ENCODE measurements around the gene FUT2. TPM values are rescaled to one million over a fixed set of nuclear protein-coding genes. Genes with fewer than 3 reads are reported as not detected.
"Not testable (repeated sequence)": the region's sequence is repeated elsewhere in the genome, so short reads cannot be mapped to it uniquely, and the experiment has no call there.

FUT2 gene
- polyA plus RNA-seq, 1 donor from 2014 or later = not detected

GRCh38 chr19:48686637-48687036 lies 9.1 kb upstream of the FUT2 start:
- not testable (repeated sequence) for H3F3A ChIP-seq (ENCODE audit: insufficient read depth, low read length, poor library complexity, severe bottlenecking); H3K79me2 ChIP-seq (replicated peaks; ENCODE audit: insufficient read depth, low read length); H3K4me3 ChIP-seq (ENCODE audit: low read length); H3K4me2 ChIP-seq (ENCODE audit: low read length); H3K9ac ChIP-seq (ENCODE audit: low read length); H3K9me2 ChIP-seq (ENCODE audit: insufficient read depth, low read length); H3K27ac ChIP-seq (ENCODE audit: low read length); H3K36me3 ChIP-seq (ENCODE audit: insufficient read depth, low read length); H2AFZ ChIP-seq (ENCODE audit: low read depth, low read length); H3K9me3 ChIP-seq (ENCODE audit: low read length); H3K27me3 ChIP-seq (ENCODE audit: insufficient read depth, low read depth, low read length); H4K20me1 ChIP-seq (ENCODE audit: insufficient read depth)

- no peak for TF ChIP-seq TAF1 (IDR thresholded peaks at IDR 0.05; ENCODE audit: low read depth)
- TF ChIP-seq CTCF (IDR thresholded peaks at IDR 0.05; ENCODE audit: poor library complexity, severe bottlenecking) = no peak
- TF ChIP-seq POLR2AphosphoS5 (IDR thresholded peaks at IDR 0.05) = no peak
- TF ChIP-seq RAD21 (conservative IDR thresholded peaks at IDR 0.05) = no peak
- no peak for TF ChIP-seq EP300 (conservative IDR thresholded peaks at IDR 0.05; ENCODE audit: poor library complexity, severe bottlenecking)
- TF ChIP-seq EZH2 (IDR thresholded peaks at IDR 0.05; ENCODE audit: borderline replicate concordance, insufficient read depth, low read length, poor library complexity, severe bottlenecking) = no peak
- TF ChIP-seq REST (IDR thresholded peaks at IDR 0.05; ENCODE audit: borderline replicate concordance) = no peak
- TF ChIP-seq SMC3 (conservative IDR thresholded peaks at IDR 0.05; ENCODE audit: poor library complexity) = no peak
- no peak for TF ChIP-seq MXI1 (conservative IDR thresholded peaks at IDR 0.05; ENCODE audit: poor library complexity, severe bottlenecking)
- Histone ChIP-seq H4K20me1 (ENCODE audit: insufficient read depth) (no peaks in the 10 kb centered on the region), H3K27me3 (ENCODE audit: insufficient read depth, low read depth, low read length) (no peaks in the 10 kb centered on the region), H3K4me2 (ENCODE audit: low read length) (no peak overlapping the region), H2AFZ (ENCODE audit: low read depth, low read length) (no peak overlapping the region), H3K27ac (ENCODE audit: low read length) (no peak overlapping the region), H3K36me3 (ENCODE audit: insufficient read depth, low read length) (no peaks in the 10 kb centered on the region), H3K9ac (ENCODE audit: low read length) (no peak overlapping the region), H3K9me3 (ENCODE audit: low read length) (no peaks in the 10 kb centered on the region), H3K9me2 (ENCODE audit: insufficient read depth, low read length) (no peaks in the 10 kb centered on the region), H3K79me2 (replicated peaks; ENCODE audit: insufficient read depth, low read length) (no peaks in the 10 kb centered on the region), H3F3A (ENCODE audit: insufficient read depth, low read length, poor library complexity, severe bottlenecking) (no peaks in the 10 kb centered on the region), H3K4me3 (ENCODE audit: low read length) (no peak overlapping the region)
Measured at GRCh38 chr19:48687776-48688175, 8.0 kb upstream of the FUT2 start.

GRCh38 chr19:48689449-48689848 lies 6.3 kb upstream of the FUT2 start:
- Histone ChIP-seq H3K9me3 (ENCODE audit: low read length) (no peaks in the 10 kb centered on the region), H3K4me3 (ENCODE audit: low read length) (no peak overlapping the region), H3K36me3 (ENCODE audit: insufficient read depth, low read length) (no peaks in the 10 kb centered on the region), H4K20me1 (ENCODE audit: insufficient read depth) (no peaks in the 10 kb centered on the region), H3K9me2 (ENCODE audit: insufficient read depth, low read length) (no peaks in the 10 kb centered on the region), H3K9ac (ENCODE audit: low read length) (no peak overlapping the region), H3F3A (ENCODE audit: insufficient read depth, low read length, poor library complexity, severe bottlenecking) (no peaks in the 10 kb centered on the region), H3K27me3 (ENCODE audit: insufficient read depth, low read depth, low read length) (no peaks in the 10 kb centered on the region), H3K4me2 (ENCODE audit: low read length) (no peak overlapping the region), H3K79me2 (replicated peaks; ENCODE audit: insufficient read depth, low read length) (no peaks in the 10 kb centered on the region), H2AFZ (ENCODE audit: low read depth, low read length) (no peak overlapping the region), H3K27ac (ENCODE audit: low read length) (no peak overlapping the region)
- TF ChIP-seq TAF1 (IDR thresholded peaks at IDR 0.05; ENCODE audit: low read depth) (no peak), REST (IDR thresholded peaks at IDR 0.05; ENCODE audit: borderline replicate concordance) (no peak), EP300 (conservative IDR thresholded peaks at IDR 0.05; ENCODE audit: poor library complexity, severe bottlenecking) (no peak), EZH2 (IDR thresholded peaks at IDR 0.05; ENCODE audit: borderline replicate concordance, insufficient read depth, low read length, poor library complexity, severe bottlenecking) (no peak), SMC3 (conservative IDR thresholded peaks at IDR 0.05; ENCODE audit: poor library complexity) (no peak), MXI1 (conservative IDR thresholded peaks at IDR 0.05; ENCODE audit: poor library complexity, severe bottlenecking) (no peak)

GRCh38 chr19:48693629-48694028 lies 2.1 kb upstream of the FUT2 start:
- not testable (repeated sequence) for H3K27ac ChIP-seq (ENCODE audit: low read length); H3K79me2 ChIP-seq (replicated peaks; ENCODE audit: insufficient read depth, low read length); H3K4me2 ChIP-seq (ENCODE audit: low read length); H3K9ac ChIP-seq (ENCODE audit: low read length); H3K9me2 ChIP-seq (ENCODE audit: insufficient read depth, low read length); H3K9me3 ChIP-seq (ENCODE audit: low read length); H3K4me3 ChIP-seq (ENCODE audit: low read length); H3K36me3 ChIP-seq (ENCODE audit: insufficient read depth, low read length); H4K20me1 ChIP-seq (ENCODE audit: insufficient read depth); H3F3A ChIP-seq (ENCODE audit: insufficient read depth, low read length, poor library complexity, severe bottlenecking); H2AFZ ChIP-seq (ENCODE audit: low read depth, low read length)
- peaks cover 17% of the 10 kb centered on the region for H3K27me3 ChIP-seq (ENCODE audit: insufficient read depth, low read depth, low read length)

Data from neural cell (in vitro differentiated cells).